GM18508 (cell line): ENCODE results near the gene MTO1.
"Not testable (repeated sequence)": the region's sequence is repeated elsewhere in the genome, so short reads cannot be mapped to it uniquely, and the experiment has no call there.

Source experiments
- ATAC-seq: cut with Tn5 transposase; IDR thresholded peaks from one replicate; pipeline ENCODE4 v1.9.1; 2021; ENCODE audit warnings: moderate number of reproducible peaks; ENCODE audit not compliant: insufficient read depth, unreplicated experiment

The MTO1 gene

DNA sequence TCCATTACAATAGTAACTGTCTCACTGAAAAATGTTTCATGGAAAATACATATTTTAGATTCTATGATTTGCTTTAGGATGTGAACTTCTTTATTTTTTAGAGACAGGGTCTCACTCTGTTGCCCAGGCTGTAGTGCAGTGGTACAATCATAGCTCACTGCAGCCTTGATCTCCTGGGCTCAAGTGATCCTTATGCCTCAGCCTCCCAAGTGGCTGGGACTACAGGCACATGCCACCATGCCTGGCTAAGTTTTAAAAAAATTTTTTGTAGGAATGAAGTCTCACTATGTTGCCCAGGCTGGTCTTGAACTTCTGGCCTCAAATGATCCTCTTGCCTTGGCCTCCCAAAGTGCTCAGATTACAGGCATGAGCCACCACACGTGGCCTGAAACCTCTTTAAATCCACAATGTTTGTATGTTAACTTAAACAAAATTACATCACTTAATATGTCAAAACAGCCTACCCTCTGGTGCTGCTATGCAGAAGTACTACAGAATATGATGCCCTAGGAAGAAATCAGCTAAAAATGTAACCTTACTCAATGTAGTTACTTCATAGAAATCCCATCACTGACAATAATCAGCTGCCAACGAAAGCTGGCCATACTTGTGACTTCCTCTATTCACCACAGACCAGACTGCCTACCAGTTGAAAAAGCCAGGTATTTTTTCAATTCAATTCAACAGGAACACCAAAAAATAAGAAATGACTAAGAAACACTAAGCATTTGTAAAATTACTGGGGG is 41.7 kb downstream of the MTO1 start:
- ATAC-seq: no peak

DNA sequence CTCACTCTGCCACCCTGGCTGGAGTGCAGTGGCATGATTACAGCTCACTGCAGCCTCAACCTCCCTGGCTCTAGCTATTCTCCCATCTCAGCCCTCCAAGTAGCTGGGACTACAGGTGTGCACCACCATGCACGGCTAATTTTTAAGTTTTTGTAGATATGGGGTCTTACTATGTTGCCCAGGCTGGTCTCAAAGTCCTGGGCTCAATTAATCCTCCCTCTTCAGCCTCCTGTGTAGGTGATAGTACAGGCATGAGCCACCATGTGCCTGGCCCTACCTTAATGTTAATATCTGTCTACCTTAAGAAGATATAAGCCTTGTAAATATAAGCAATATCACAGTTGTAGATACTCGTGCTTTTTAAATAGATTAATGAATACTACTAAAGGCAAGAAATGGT is 42.6 kb downstream of the MTO1 start:
- no peak for ATAC-seq

DNA sequence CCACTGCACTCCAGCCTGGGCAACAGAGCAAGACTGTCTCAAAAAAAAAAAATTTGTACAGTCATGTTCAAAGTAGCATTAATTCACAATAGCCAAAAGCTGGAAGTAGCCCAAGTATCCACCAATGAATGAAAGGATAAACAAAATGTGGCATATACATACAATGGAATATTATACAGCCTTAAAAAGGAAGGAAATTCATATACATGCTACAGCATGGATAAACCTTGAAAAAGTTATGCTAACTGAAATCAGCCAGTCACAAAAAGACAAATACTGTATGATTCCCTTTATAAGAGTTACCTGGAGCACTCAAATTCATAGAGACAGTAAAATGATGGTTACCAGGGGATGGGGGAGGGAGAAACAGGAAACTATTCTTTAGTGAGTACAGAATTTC is 43.6 kb downstream of the MTO1 start:
- no peak for ATAC-seq

GRCh38 chr6:73505705-73506104 is 44.2 kb downstream of the MTO1 start:
- ATAC-seq: not testable (repeated sequence)

- ATAC-seq: no peak
Observed at GRCh38 chr6:73506246-73506645, 44.7 kb downstream of the MTO1 start.

DNA sequence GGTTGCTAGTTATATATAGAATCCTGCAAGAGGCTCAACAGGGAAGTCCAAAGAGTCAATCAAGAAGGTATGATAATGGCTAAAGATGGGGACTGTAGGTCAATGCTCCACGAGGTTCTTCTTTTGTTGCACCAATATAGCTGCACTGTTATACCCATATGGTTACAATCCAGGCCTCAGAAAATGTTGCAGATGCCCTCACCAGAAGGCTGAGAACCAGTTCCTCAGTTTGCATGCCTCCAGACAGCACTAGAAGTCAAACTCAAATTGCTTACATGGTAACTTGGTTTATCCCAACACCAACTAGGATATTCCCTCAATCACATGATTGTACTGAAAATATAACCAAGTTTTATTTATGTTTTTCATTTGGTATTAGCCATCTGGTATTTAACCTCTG is 47.2 kb downstream of the MTO1 start:
- ATAC-seq: no peak

- no peak for ATAC-seq
Observed at GRCh38 chr6:73509851-73510250, 48.3 kb downstream of the MTO1 start.

GRCh38 chr6:73511796-73512195 is 50.3 kb downstream of the MTO1 start:
- ATAC-seq: no peak

DNA sequence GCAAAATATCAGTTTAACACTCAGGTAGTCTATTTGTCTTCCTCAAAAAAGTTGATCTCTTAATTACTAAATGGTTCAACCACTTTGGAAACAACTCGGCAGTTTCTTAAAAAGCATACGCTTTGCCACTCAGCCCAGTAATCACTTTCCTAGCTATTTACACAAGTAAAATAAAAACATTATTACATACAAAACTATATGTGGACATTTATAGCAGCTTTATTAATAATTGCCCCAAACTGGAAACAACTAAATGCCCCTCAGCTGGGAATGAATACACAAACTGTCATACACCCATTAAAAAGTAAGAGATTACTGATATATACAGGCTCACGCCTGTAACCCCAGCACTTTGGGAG is 51.9 kb downstream of the MTO1 start:
- ATAC-seq: no peak

GRCh38 chr6:73514746-73515110 is 53.2 kb downstream of the MTO1 start:
- no peak for ATAC-seq

- ATAC-seq: no peak
Observed at GRCh38 chr6:73515204-73515655, 53.7 kb downstream of the MTO1 start.

DNA sequence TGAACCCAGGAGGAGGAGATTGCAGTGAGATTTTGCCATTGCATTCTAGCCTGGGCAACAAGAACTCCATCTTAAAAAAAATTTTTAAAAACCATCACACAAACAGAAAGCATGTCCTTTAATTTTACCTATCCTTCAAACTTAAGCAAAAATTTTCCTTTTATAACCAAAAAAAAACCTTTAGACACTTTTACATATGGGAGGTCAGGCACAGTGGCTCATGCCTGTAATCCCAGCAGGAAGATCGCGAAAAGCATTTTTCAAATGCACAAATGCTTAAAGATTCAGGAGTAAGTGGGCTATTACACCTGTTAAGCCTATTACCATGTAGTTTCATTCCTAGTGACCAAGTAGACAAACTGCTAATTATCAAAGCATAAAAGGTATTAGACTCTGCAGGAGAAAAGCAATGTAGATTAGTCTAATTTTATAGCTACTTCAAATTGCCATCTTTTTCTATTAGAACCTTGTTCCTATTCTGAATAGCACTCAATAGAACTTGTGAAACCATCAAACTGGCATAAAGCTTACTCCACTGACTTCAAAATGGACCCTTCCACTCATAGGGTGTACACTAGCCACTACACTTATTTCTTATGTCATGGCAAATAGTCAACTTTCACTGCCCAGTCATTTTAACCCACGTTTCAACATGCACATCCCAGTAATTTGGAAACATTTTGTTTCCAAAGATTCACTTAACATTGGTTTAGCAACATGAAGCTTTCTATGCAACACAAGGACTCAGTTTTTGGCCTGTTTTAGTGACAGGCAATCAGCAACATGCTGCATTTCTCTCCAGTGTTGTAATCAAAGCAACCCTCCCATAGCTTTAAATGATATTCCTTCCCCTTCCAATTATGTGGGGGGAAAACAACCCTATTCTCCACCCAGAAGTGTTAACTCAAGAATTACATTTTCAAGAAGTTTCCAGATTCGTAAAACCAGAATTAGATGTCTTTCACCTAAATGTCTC is 55.3 kb downstream of the MTO1 start:
- no peak for ATAC-seq

DNA sequence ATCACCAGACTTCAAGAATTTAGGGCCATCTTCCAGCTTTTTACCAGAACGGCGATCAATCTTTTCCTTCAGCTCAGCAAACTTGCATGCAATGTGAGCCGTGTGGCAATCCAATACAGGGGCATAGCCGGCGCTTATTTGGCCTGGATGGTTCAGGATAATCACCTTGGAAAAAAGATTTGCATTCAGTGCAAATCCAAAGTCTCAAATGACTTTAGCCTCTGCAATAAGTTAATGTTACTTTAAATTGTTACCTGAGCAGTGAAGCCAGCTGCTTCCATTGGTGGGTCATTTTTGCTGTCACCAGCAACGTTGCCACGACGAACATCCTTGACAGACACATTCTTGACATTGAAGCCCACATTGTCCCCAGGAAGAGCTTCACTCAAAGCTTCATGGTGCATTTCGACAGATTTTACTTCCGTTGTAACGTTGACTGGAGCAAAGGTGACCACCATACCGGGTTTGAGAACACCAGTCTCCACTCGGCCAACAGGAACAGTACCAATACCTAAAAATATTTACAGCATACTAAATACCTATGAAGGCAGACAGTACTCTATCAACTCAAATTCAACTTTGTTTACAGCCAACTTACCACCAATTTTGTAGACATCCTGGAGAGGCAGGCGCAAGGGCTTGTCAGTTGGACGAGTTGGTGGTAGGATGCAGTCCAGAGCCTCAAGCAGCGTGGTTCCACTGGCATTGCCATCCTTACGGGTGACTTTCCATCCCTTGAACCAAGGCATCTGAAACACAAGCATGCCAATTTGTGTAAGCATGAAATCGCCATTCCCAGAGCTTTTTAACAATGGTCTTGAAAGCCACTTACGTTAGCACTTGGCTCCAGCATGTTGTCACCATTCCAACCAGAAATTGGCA is 56.8 kb downstream of the MTO1 start:
- not testable (repeated sequence) for ATAC-seq

- not testable (repeated sequence) for ATAC-seq
Observed at GRCh38 chr6:73518982-73519881, 57.7 kb downstream of the MTO1 start.

DNA sequence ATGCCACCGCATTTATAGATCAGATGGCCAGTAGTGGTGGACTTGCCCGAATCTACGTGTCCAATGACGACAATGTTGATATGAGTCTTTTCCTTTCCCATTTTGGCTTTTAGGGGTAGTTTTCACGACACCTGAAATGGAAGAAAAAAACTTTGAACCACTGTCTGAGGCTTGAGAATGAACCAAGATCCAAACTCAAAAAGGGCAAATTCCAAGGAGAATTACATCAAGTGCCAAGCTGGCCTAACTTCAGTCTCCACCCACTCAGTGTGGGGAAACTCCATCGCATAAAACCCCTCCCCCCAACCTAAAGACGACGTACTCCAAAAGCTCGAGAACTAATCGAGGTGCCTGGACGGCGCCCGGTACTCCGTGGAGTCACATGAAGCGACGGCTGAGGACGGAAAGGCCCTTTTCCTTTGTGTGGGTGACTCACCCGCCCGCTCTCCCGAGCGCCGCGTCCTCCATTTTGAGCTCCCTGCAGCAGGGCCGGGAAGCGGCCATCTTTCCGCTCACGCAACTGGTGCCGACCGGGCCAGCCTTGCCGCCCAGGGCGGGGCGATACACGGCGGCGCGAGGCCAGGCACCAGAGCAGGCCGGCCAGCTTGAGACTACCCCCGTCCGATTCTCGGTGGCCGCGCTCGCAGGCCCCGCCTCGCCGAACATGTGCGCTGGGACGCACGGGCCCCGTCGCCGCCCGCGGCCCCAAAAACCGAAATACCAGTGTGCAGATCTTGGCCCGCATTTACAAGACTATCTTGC is 58.6 kb downstream of the MTO1 start:
- ATAC-seq: no peak

DNA sequence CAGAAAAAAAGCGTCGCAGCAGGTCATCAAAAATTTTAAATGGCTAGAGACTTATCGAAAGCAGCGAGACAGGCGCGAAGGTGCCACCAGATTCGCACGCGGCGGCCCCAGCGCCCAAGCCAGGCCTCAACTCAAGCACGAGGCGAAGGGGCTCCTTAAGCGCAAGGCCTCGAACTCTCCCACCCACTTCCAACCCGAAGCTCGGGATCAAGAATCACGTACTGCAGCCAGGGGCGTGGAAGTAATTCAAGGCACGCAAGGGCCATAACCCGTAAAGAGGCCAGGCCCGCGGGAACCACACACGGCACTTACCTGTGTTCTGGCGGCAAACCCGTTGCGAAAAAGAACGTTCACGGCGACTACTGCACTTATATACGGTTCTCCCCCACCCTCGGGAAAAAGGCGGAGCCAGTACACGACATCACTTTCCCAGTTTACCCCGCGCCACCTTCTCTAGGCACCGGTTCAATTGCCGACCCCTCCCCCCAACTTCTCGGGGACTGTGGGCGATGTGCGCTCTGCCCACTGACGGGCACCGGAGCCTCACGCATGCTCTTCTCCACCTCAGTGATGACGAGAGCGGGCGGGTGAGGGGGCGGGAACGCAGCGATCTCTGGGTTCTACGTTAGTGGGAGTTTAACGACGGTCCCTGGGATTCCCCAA is 59.3 kb downstream of the MTO1 start, which contains the start of gene EEF1A1:
TSS of gene EEF1A1 (minus strand) at position 345 of the 663 bp plus-strand sequence. CDS start 1,006 bp downstream, outside the sequence.
- peak; percentile 55 for ATAC-seq

GRCh38 chr6:73521351-73521985 is 59.9 kb downstream of the MTO1 start:
- peak; percentile 21 for ATAC-seq
